WTC11 (cell line): ENCODE data around the gene TLX2. TPM values are rescaled to one million over a fixed set of nuclear protein-coding genes. Genes with fewer than 3 reads are reported as not detected.

ENCODE experiments used
- ATAC-seq: fragments of 200-7000 bp; cut with Tn5 transposase; 2 replicates; pipeline ENCODE4 v1.10.0; 2021; ENCODE audit warnings: mild to moderate bottlenecking, moderate library complexity
- CTCF ChIA-PET: fragments of 300-600 bp; sonication (Branson Sonifier 250); formaldehyde crosslinking; loops from one replicate; lab custom pipeline; 2021; ENCODE audit warnings: antibody characterized with exemption; lab: Charles Lee
- POLR2A ChIA-PET: fragments of 350-600 bp; sonication (Branson Sonifier 250); formaldehyde crosslinking; loops from one replicate; lab custom pipeline; 2021; ENCODE audit warnings: antibody characterized with exemption; lab: Charles Lee
- DNase-seq: peaks from one replicate; pipeline ENCODE4 v3.0.0; 2021; ENCODE audit warnings: low spot score
- H3K27ac Mint-ChIP-seq: 2 replicates; pipeline ENCODE4 v1.8.0; 2021; ENCODE audit warnings: mixed read lengths
- H3K27me3 Mint-ChIP-seq: 2 replicates; pipeline ENCODE4 v1.8.0; 2021; ENCODE audit warnings: low read depth, mild to moderate bottlenecking, moderate library complexity, mixed read lengths
- H3K36me3 Mint-ChIP-seq: 2 replicates; pipeline ENCODE4 v1.8.0; 2021; ENCODE audit warnings: mixed read lengths
- H3K4me1 Mint-ChIP-seq: 2 replicates; pipeline ENCODE4 v1.8.0; 2022; ENCODE audit warnings: mixed read lengths
- H3K4me3 Mint-ChIP-seq: 2 replicates; pipeline ENCODE4 v1.8.0; 2021; ENCODE audit warnings: mild to moderate bottlenecking, moderate library complexity, mixed read lengths
- H3K9me3 Mint-ChIP-seq: 2 replicates; pipeline ENCODE4 v1.8.0; 2021; ENCODE audit warnings: mixed read lengths
- AFF4 ChIP-seq: sonication (generic); formaldehyde crosslinking; IDR thresholded peaks from 2 replicates; pipeline ENCODE4 v1.8.1; 2023; ENCODE audit warnings: mild to moderate bottlenecking, missing genetic modification reagents, borderline replicate concordance
- CDX4 ChIP-seq: fragments of 250-450 bp; sonication (Bioruptor Pico); IDR thresholded peaks from 2 replicates; pipeline ENCODE4 v1.9.0; 2021; ENCODE audit warnings: moderate library complexity, mild to moderate bottlenecking, inconsistent platforms, borderline replicate concordance
- CTCF ChIP-seq: fragments of 200-600 bp; IDR thresholded peaks from 2 replicates; pipeline ENCODE4 v1.8.0; 2022; ENCODE audit warnings: antibody characterized with exemption
- E2F1 ChIP-seq: sonication (generic); formaldehyde crosslinking; IDR thresholded peaks from 2 replicates; pipeline ENCODE4 v1.8.0; 2022; ENCODE audit warnings: mild to moderate bottlenecking, missing genetic modification reagents
- FOXJ3 ChIP-seq: sonication (generic); formaldehyde crosslinking; IDR thresholded peaks from 2 replicates; pipeline ENCODE4 v1.9.0; 2021; ENCODE audit warnings: missing genetic modification reagents, mild to moderate bottlenecking, borderline replicate concordance
- FOXP1 ChIP-seq: sonication (generic); formaldehyde crosslinking; IDR thresholded peaks from 2 replicates; pipeline ENCODE4 v1.8.0; 2022; ENCODE audit warnings: missing genetic modification reagents, mild to moderate bottlenecking, moderate library complexity, borderline replicate concordance
- JUN ChIP-seq: sonication (generic); formaldehyde crosslinking; IDR thresholded peaks from 2 replicates; pipeline ENCODE4 v1.8.0; 2023; ENCODE audit warnings: mild to moderate bottlenecking, missing genetic modification reagents
- MXD4 ChIP-seq: fragments of 250-450 bp; sonication (Bioruptor Pico); IDR thresholded peaks from 2 replicates; pipeline ENCODE4 v1.8.0; 2021; ENCODE audit warnings: mild to moderate bottlenecking, moderate library complexity, borderline replicate concordance
- MYBL2 ChIP-seq: sonication (generic); formaldehyde crosslinking; IDR thresholded peaks from 2 replicates; pipeline ENCODE4 v1.8.1; 2023; ENCODE audit warnings: mild to moderate bottlenecking, moderate library complexity, missing genetic modification reagents
- NFE2L1 ChIP-seq: sonication (generic); formaldehyde crosslinking; IDR thresholded peaks from 2 replicates; pipeline ENCODE4 v1.8.1; 2023; ENCODE audit warnings: missing genetic modification reagents
- NFYB ChIP-seq: sonication (generic); formaldehyde crosslinking; conservative IDR thresholded peaks from 2 replicates; pipeline ENCODE4 v1.8.0; 2022; ENCODE audit warnings: low read depth, missing genetic modification reagents
- NR2C2 ChIP-seq: sonication (generic); formaldehyde crosslinking; IDR thresholded peaks from 2 replicates; pipeline ENCODE4 v1.8.0; 2022; ENCODE audit warnings: mild to moderate bottlenecking, missing genetic modification reagents
- PREB ChIP-seq: sonication (generic); formaldehyde crosslinking; IDR thresholded peaks from 2 replicates; pipeline ENCODE4 v1.8.1; 2022; ENCODE audit warnings: mild to moderate bottlenecking, missing genetic modification reagents, moderate library complexity, borderline replicate concordance
- ZBTB21 ChIP-seq: sonication (generic); formaldehyde crosslinking; IDR thresholded peaks from 2 replicates; pipeline ENCODE4 v1.8.1; 2023; ENCODE audit warnings: mild to moderate bottlenecking, missing genetic modification reagents, borderline replicate concordance
- ZNF512 ChIP-seq: sonication (generic); formaldehyde crosslinking; IDR thresholded peaks from 2 replicates; pipeline ENCODE4 v1.8.1; 2022; ENCODE audit warnings: missing genetic modification reagents, borderline replicate concordance
- ZNF532 ChIP-seq: fragments of 250-450 bp; sonication (Bioruptor Pico); IDR thresholded peaks from 2 replicates; pipeline ENCODE4 v1.9.0; 2021; ENCODE audit warnings: mild to moderate bottlenecking, borderline replicate concordance
- total RNA-seq: library from RNA; stranded (reverse); gene quantifications from 3 replicates; pipeline ENCODE4 v1.2.3, GENCODE V29; 2021

The TLX2 gene
- total RNA-seq, 1 experiment from 2014 or later = 0.26 TPM

- TF ChIP-seq AFF4 (CRISPR knock-in tag) = no peak
Observed at GRCh38 chr2:74474481-74474880, 39.8 kb upstream of the TLX2 start (continued).

GRCh38 chr2:74474899-74475298 is 39.4 kb upstream of the TLX2 start:
- Mint-ChIP-seq H3K27me3 (no peaks in the 10 kb centered on the region), H3K4me3 (no peak overlapping the region), H3K9me3 (no peaks in the 10 kb centered on the region), H3K27ac (no peak overlapping the region), H3K36me3 (peaks cover 20% of the 10 kb centered on the region), H3K4me1 (peaks cover 11% of the 10 kb centered on the region)
- ChIA-PET CTCF (interaction anchor here (0.8 to 2.6 kb wide), 8 partner anchors 8 to 157 kb away, joined by 3 to 23 read pairs (median 4); partner anchors contain the start of genes CCDC142, DQX1, MOGS and TTC31), POLR2A (no interaction called here)
- DNase-seq (peak; percentile 77), ATAC-seq (peak; percentile 13; the same call in 1 of the 2 replicates)
- TF ChIP-seq CTCF (peak; percentile 56), NR2C2 (CRISPR knock-in tag) (no peak)

- no peak overlapping the region for H3K27ac Mint-ChIP-seq
- H3K27me3 Mint-ChIP-seq = no peaks in the 10 kb centered on the region
- ChIA-PET CTCF (interaction anchor here (1.0 to 4.6 kb wide), 9 partner anchors 8 to 119 kb away, joined by 3 to 43 read pairs (median 17); partner anchors contain the start of genes INO80B, LBX2 and MRPL53), POLR2A (interaction anchor here (1.5 kb wide), 1 partner anchor 19 kb away, joined by 6 read pairs; the partner anchor contains the start of gene LBX2)
- ATAC-seq (no peak), DNase-seq (no peak)
- peaks cover 10% of the 10 kb centered on the region for H3K4me1 Mint-ChIP-seq
- no peaks in the 10 kb centered on the region for H3K9me3 Mint-ChIP-seq
- peaks cover 19% of the 10 kb centered on the region for H3K36me3 Mint-ChIP-seq
- H3K4me3 Mint-ChIP-seq = peak overlapping the region; percentile 100
- TF ChIP-seq ZBTB21 (no peak), CDX4 (CRISPR knock-in tag) (no peak), ZNF532 (no peak), JUN (CRISPR knock-in tag) (no peak), ZNF512 (no peak), MYBL2 (no peak), NFE2L1 (CRISPR knock-in tag) (no peak), PREB (CRISPR knock-in tag) (no peak), E2F1 (CRISPR knock-in tag) (no peak), NFYB (CRISPR knock-in tag) (no peak), MXD4 (CRISPR knock-in tag) (no peak), FOXP1 (CRISPR knock-in tag) (no peak), FOXJ3 (CRISPR knock-in tag) (no peak)
Observed at GRCh38 chr2:74481431-74481830, 32.8 kb upstream of the TLX2 start.
